ENCODE results near the gene BNIP2.

GRCh38 chr15:59609730-59610712 is 79.1 kb downstream of the BNIP2 start:
- TF ChIP-seq CTCF (IDR thresholded peaks at IDR 0.05; ENCODE audit: low read depth, low read length) (no peak), MYC (IDR thresholded peaks at IDR 0.05; ENCODE audit: low read depth, low read length) (no peak), POLR2A (IDR thresholded peaks at IDR 0.05; ENCODE audit: extremely low read depth, insufficient read length) (no peak), MAX (IDR thresholded peaks at IDR 0.05; ENCODE audit: low read depth, low read length) (no peak)

Data from NB4 (cell line).